WERI-Rb-1 (cell line): Measurements from ENCODE around the gene CETN1.
A peak's percentile ranks its signal among the peaks of the same experiment; 100 is the strongest.

Experiments
- DNase-seq: peaks from one replicate; pipeline ENCODE4 v3.0.0-alpha.2; 2020
- H3K27ac ChIP-seq: fragments of 250-450 bp; sonication (Bioruptor Pico); 2 replicates; pipeline ENCODE4 v1.5.1; 2020; ENCODE audit warnings: mild to moderate bottlenecking, moderate library complexity
- H3K27me3 ChIP-seq: fragments of 250-450 bp; sonication (Bioruptor Pico); 2 replicates; pipeline ENCODE4 v1.5.1; 2021; ENCODE audit warnings: mild to moderate bottlenecking, low read depth, moderate library complexity; ENCODE audit not compliant: insufficient read depth, severe bottlenecking
- H3K36me3 ChIP-seq: fragments of 250-450 bp; sonication (Bioruptor Pico); 2 replicates; pipeline ENCODE4 v1.5.1; 2020; ENCODE audit warnings: mild to moderate bottlenecking, moderate library complexity
- H3K4me3 ChIP-seq: 2 replicates; pipeline ENCODE4 v1.5.1; 2011; ENCODE audit warnings: low read depth, mild to moderate bottlenecking, control low read depth, low read length
- H3K9me3 ChIP-seq: fragments of 250-450 bp; sonication (Bioruptor Pico); 2 replicates; pipeline ENCODE4 v1.5.1; 2021; ENCODE audit warnings: mild to moderate bottlenecking, moderate library complexity; ENCODE audit not compliant: severe bottlenecking
- CTCF ChIP-seq: IDR thresholded peaks from 2 replicates; pipeline ENCODE4 v1.5.1; 2011; ENCODE audit warnings: low read depth, mild to moderate bottlenecking, control low read depth, inconsistent platforms, low read length

CETN1 gene

GRCh38 chr18:568731-569130 is 11.4 kb upstream of the CETN1 start:
- Histone ChIP-seq H3K36me3 (no peaks in the 10 kb centered on the region), H3K9me3 (no peaks in the 10 kb centered on the region), H3K27me3 (no peaks in the 10 kb centered on the region), H3K27ac (no peak overlapping the region), H3K4me3 (no peak overlapping the region)
- DNase-seq, result peak; percentile 27
- no peak for TF ChIP-seq CTCF

GRCh38 chr18:570256-570655 is 9.9 kb upstream of the CETN1 start:
- no peaks in the 10 kb centered on the region for H3K27me3 ChIP-seq
- no peak for DNase-seq
- no peak overlapping the region for H3K4me3 ChIP-seq
- no peak for TF ChIP-seq CTCF
- H3K9me3 ChIP-seq, result no peaks in the 10 kb centered on the region
- H3K36me3 ChIP-seq, result no peaks in the 10 kb centered on the region
- H3K27ac ChIP-seq, result no peak overlapping the region

GRCh38 chr18:570697-571096 is 9.5 kb upstream of the CETN1 start:
- H3K36me3 ChIP-seq, result no peaks in the 10 kb centered on the region
- TF ChIP-seq CTCF, result no peak
- no peak overlapping the region for H3K4me3 ChIP-seq
- H3K27ac ChIP-seq, result no peak overlapping the region
- DNase-seq, result no peak
- H3K9me3 ChIP-seq, result no peaks in the 10 kb centered on the region
- no peaks in the 10 kb centered on the region for H3K27me3 ChIP-seq

- TF ChIP-seq CTCF, result no peak
- Histone ChIP-seq H3K36me3 (no peaks in the 10 kb centered on the region), H3K9me3 (no peaks in the 10 kb centered on the region), H3K27ac (no peak overlapping the region), H3K27me3 (no peaks in the 10 kb centered on the region), H3K4me3 (no peak overlapping the region)
- DNase-seq, result no peak
Observed at GRCh38 chr18:572091-572830, 7.9 kb upstream of the CETN1 start.

GRCh38 chr18:572831-573289 is 7.3 kb upstream of the CETN1 start:
- Histone ChIP-seq H3K36me3 (no peaks in the 10 kb centered on the region), H3K4me3 (no peak overlapping the region), H3K27ac (no peak overlapping the region), H3K27me3 (no peaks in the 10 kb centered on the region), H3K9me3 (no peaks in the 10 kb centered on the region)
- no peak for DNase-seq
- no peak for TF ChIP-seq CTCF

- no peak for DNase-seq
- Histone ChIP-seq H3K27ac (no peak overlapping the region), H3K27me3 (no peaks in the 10 kb centered on the region), H3K36me3 (no peaks in the 10 kb centered on the region), H3K4me3 (no peak overlapping the region), H3K9me3 (no peaks in the 10 kb centered on the region)
- no peak for TF ChIP-seq CTCF
Observed at GRCh38 chr18:573385-573784, 6.8 kb upstream of the CETN1 start.
